ENCODE data around the gene PRICKLE1. TPM values are rescaled to one million over a fixed set of nuclear protein-coding genes. Genes with fewer than 3 reads are reported as not detected.

PRICKLE1 gene
- total and polyA plus RNA-seq, 3 donors from 2014 or later, result 7.9 to 16.5 (median 11.5) TPM

GRCh38 chr12:42459336-42459847 lies 130.2 kb downstream of the PRICKLE1 start:
- TF ChIP-seq POLR2A (IDR thresholded peaks at IDR 0.05) (no peak), CTCF (IDR thresholded peaks at IDR 0.05) (no peak)
- Histone ChIP-seq H3K4me1 (no peaks in the 10 kb centered on the region), H3K27me3 (no peaks in the 10 kb centered on the region), H3K4me3 (no peak overlapping the region), H3K36me3 (ENCODE audit: low read depth, missing control alignments) (no peaks in the 10 kb centered on the region), H3K27ac (no peak overlapping the region), H3K9me3 (no peaks in the 10 kb centered on the region)
- 83 to 93% methylated on average over 12 of the region's 12 CpGs for WGBS, 2 donors
- intact Hi-C loops (cut with DNase I; ENCODE audit: low total_unique reads), result no loop called here
- no peak for DNase-seq

- no peak for DNase-seq
- no peak overlapping the region for H3K27ac ChIP-seq
- no peak for TF ChIP-seq CTCF (IDR thresholded peaks at IDR 0.05)
- TF ChIP-seq POLR2A (IDR thresholded peaks at IDR 0.05), result no peak
- H3K4me1 ChIP-seq, result no peaks in the 10 kb centered on the region
- H3K9me3 ChIP-seq, result no peaks in the 10 kb centered on the region
- no peaks in the 10 kb centered on the region for H3K27me3 ChIP-seq
- H3K4me3 ChIP-seq, result no peak overlapping the region
- intact Hi-C loops (cut with DNase I; ENCODE audit: low total_unique reads), result no loop called here
- 93 to 96% methylated on average over 2 of the region's 2 CpGs for WGBS, 2 donors
- H3K36me3 ChIP-seq (ENCODE audit: low read depth, missing control alignments), result no peaks in the 10 kb centered on the region
These were observed 131.0 kb downstream of the PRICKLE1 start for GRCh38 chr12:42458575-42458974.

- Histone ChIP-seq H3K9me3 (no peaks in the 10 kb centered on the region), H3K4me1 (no peaks in the 10 kb centered on the region), H3K4me3 (no peak overlapping the region), H3K36me3 (ENCODE audit: low read depth, missing control alignments) (no peaks in the 10 kb centered on the region), H3K27ac (no peak overlapping the region), H3K27me3 (no peaks in the 10 kb centered on the region)
- no peak for TF ChIP-seq POLR2A (IDR thresholded peaks at IDR 0.05)
- TF ChIP-seq CTCF (IDR thresholded peaks at IDR 0.05), result no peak
- whole genome bisulfite sequencing, 2 donors, result 65 to 73% methylated on average over 2 of the region's 2 CpGs
- DNase-seq, result no peak
- intact Hi-C loops (cut with DNase I; ENCODE audit: low total_unique reads), result no loop called here
These were observed 139.3 kb downstream of the PRICKLE1 start for GRCh38 chr12:42450248-42450647.

- Histone ChIP-seq H3K4me3 (no peak overlapping the region), H3K27ac (no peak overlapping the region), H3K36me3 (ENCODE audit: low read depth, missing control alignments) (no peaks in the 10 kb centered on the region), H3K4me1 (no peaks in the 10 kb centered on the region), H3K9me3 (no peaks in the 10 kb centered on the region), H3K27me3 (no peaks in the 10 kb centered on the region)
- TF ChIP-seq POLR2A (IDR thresholded peaks at IDR 0.05), result no peak
- TF ChIP-seq CTCF (IDR thresholded peaks at IDR 0.05), result no peak
- intact Hi-C loops (cut with DNase I; ENCODE audit: low total_unique reads), result no loop called here
- WGBS, 2 donors, result 81 to 96% methylated on average over 9 of the region's 9 CpGs
- no peak for DNase-seq
These were observed 140.7 kb downstream of the PRICKLE1 start for GRCh38 chr12:42448841-42449240.

GRCh38 chr12:42447371-42447786 lies 142.2 kb downstream of the PRICKLE1 start:
- no peaks in the 10 kb centered on the region for H3K27me3 ChIP-seq
- H3K9me3 ChIP-seq, result no peaks in the 10 kb centered on the region
- no peaks in the 10 kb centered on the region for H3K4me1 ChIP-seq
- no peak overlapping the region for H3K4me3 ChIP-seq
- no peaks in the 10 kb centered on the region for H3K36me3 ChIP-seq (ENCODE audit: low read depth, missing control alignments)
- H3K27ac ChIP-seq, result no peak overlapping the region
- no peak for DNase-seq
- TF ChIP-seq POLR2A (IDR thresholded peaks at IDR 0.05) (no peak), CTCF (IDR thresholded peaks at IDR 0.05) (no peak)
- intact Hi-C loops (cut with DNase I; ENCODE audit: low total_unique reads), result no loop called here
- 61 to 66% methylated on average over 3 of the region's 3 CpGs for WGBS, 2 donors

Measured in testis (tissue), 3 donors.